Natural killer cell (primary cell): ENCODE data around the gene F12. TPM values are rescaled to one million over a fixed set of nuclear protein-coding genes. Genes with fewer than 3 reads are reported as not detected.

Experiments used
- ATAC-seq, 3 donors: fragments of 150-1000 bp in 2 of 3; fragments of 200-7000 bp in 1 of 3; cut with Tn5 transposase; 1 replicate in 1 of 3; 2 replicates in 2 of 3; pipeline ENCODE4 v1.10.0; 2021; ENCODE audit warnings: mild to moderate bottlenecking in 2 of 3, moderate library complexity in 2 of 3
- DNase-seq, 2 donors: peaks; one replicate each; pipeline versions ENCODE4 v3.0.0 to v3.0.0-alpha.2; 2013 to 2021; ENCODE audit warnings: mixed read lengths in 1 of 2
- H3K27ac ChIP-seq: one replicate; pipeline ENCODE4 v1.5.1; 2013; ENCODE audit warnings: mild to moderate bottlenecking, low read length
- H3K27me3 ChIP-seq: one replicate; pipeline ENCODE4 v1.6.1; 2013; ENCODE audit warnings: low read length; ENCODE audit not compliant: control insufficient read depth, insufficient read depth
- H3K36me3 ChIP-seq: one replicate; pipeline ENCODE4 v1.6.1; 2013; ENCODE audit warnings: low read length; ENCODE audit not compliant: control insufficient read depth, insufficient read depth
- H3K4me1 ChIP-seq: one replicate; pipeline ENCODE4 v1.6.1; 2013; ENCODE audit warnings: low read length; ENCODE audit not compliant: control insufficient read depth, insufficient read depth
- H3K4me3 ChIP-seq: one replicate; pipeline ENCODE4 v1.5.1; 2013; ENCODE audit warnings: low read length
- H3K9me3 ChIP-seq: one replicate; pipeline ENCODE4 v1.6.1; 2013; ENCODE audit warnings: low read length; ENCODE audit not compliant: control insufficient read depth, insufficient read depth
- H3K27ac Mint-ChIP-seq, 2 donors: one replicate each; pipeline ENCODE4 v1.8.0; 2022; ENCODE audit warnings: mild to moderate bottlenecking in 2 of 2, mixed read lengths in 2 of 2, moderate library complexity in 1 of 2
- H3K27me3 Mint-ChIP-seq, 2 donors: one replicate each; pipeline ENCODE4 v1.8.0; 2022; ENCODE audit warnings: low read depth in 2 of 2, mixed read lengths in 2 of 2
- H3K36me3 Mint-ChIP-seq: one replicate; pipeline ENCODE4 v1.8.0; 2022; ENCODE audit warnings: mixed read lengths
- H3K4me1 Mint-ChIP-seq, 2 donors: one replicate each; pipeline ENCODE4 v1.8.0; 2022; ENCODE audit warnings: mixed read lengths in 2 of 2
- H3K4me3 Mint-ChIP-seq: one replicate; pipeline ENCODE4 v1.8.0; 2022; ENCODE audit warnings: mild to moderate bottlenecking, moderate library complexity, mixed read lengths
- H3K9me3 Mint-ChIP-seq, 2 donors: one replicate each; pipeline ENCODE4 v1.8.0; 2022; ENCODE audit warnings: mixed read lengths in 2 of 2
- WGBS: methylation state at CpG from one replicate; pipeline ENCODE4 v1.1.7; 2013; ENCODE audit warnings: missing lambda C conversion rate; ENCODE audit not compliant: insufficient coverage; 5-methylcytosine and 5-hydroxymethylcytosine counted together
- intact Hi-C: fragments of 100-400 bp; cut with micrococcal nuclease; formaldehyde crosslinking; loops from one replicate; pipeline ENCODE4 v1.14.2; 2022
- total RNA-seq, 4 donors: library from RNA; stranded (reverse); fragments of 120-200 nt in 1 of 4; gene quantifications; one replicate each; pipeline versions ENCODE4 v1.2.3 to v1.2.4, GENCODE V29; 2013 to 2022
- TF ChIP-seq, protein P1 (sequence below): fragments of 200-600 bp; IDR thresholded peaks from one replicate; pipeline ENCODE4 v1.8.0; 2022; ENCODE audit warnings: antibody characterized with exemption

F12 gene
- total RNA-seq, 3 donors from 2014 or later (not counting 1 experiment from before 2014, with no cell fraction given), result 0.66 to 1.7 (median 0.93) TPM

DNA sequence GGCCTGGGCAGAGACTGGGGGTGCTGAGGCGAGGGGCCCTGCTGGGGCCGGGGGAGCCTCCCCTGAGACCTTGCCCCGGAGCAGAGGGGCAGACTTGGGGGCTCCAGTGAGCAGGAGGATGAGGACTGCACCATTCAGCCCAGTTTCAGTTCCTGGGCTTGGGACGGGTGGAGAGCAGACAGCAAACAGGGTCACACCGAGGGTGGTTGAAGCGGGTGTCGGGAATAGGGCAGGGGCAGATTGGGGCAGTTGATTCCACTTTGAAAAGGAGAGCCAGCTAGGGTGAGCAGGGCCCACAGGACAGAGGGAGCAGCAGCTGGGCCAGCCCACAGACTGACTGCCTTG is 21.6 kb upstream of the F12 start:
- Mint-ChIP-seq H3K27ac (peak overlapping the region; percentile 94 to 99), H3K4me3 (peak overlapping the region; percentile 83), H3K4me1 (peaks cover 54 to 78% of the 10 kb centered on the region in 2 donors), H3K27me3 (no peaks in the 10 kb centered on the region), H3K9me3 (no peaks in the 10 kb centered on the region), H3K36me3 (no peaks in the 10 kb centered on the region)
- H3K4me1 ChIP-seq, result peaks cover 90% of the 10 kb centered on the region
- H3K27me3 ChIP-seq, result no peaks in the 10 kb centered on the region
- DNase-seq (no peak), ATAC-seq (no peak)
- TF ChIP-seq, protein P1, sequence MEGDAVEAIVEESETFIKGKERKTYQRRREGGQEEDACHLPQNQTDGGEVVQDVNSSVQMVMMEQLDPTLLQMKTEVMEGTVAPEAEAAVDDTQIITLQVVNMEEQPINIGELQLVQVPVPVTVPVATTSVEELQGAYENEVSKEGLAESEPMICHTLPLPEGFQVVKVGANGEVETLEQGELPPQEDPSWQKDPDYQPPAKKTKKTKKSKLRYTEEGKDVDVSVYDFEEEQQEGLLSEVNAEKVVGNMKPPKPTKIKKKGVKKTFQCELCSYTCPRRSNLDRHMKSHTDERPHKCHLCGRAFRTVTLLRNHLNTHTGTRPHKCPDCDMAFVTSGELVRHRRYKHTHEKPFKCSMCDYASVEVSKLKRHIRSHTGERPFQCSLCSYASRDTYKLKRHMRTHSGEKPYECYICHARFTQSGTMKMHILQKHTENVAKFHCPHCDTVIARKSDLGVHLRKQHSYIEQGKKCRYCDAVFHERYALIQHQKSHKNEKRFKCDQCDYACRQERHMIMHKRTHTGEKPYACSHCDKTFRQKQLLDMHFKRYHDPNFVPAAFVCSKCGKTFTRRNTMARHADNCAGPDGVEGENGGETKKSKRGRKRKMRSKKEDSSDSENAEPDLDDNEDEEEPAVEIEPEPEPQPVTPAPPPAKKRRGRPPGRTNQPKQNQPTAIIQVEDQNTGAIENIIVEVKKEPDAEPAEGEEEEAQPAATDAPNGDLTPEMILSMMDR, result no peak
- peak overlapping the region; percentile 93 for H3K27ac ChIP-seq
- WGBS, result 45% methylated on average over 7 of the region's 7 CpGs
- no peaks in the 10 kb centered on the region for H3K9me3 ChIP-seq
- intact Hi-C loops, result no loop called here
- H3K4me3 ChIP-seq, result no peak overlapping the region
- peaks cover 58% of the 10 kb centered on the region for H3K36me3 ChIP-seq

DNA sequence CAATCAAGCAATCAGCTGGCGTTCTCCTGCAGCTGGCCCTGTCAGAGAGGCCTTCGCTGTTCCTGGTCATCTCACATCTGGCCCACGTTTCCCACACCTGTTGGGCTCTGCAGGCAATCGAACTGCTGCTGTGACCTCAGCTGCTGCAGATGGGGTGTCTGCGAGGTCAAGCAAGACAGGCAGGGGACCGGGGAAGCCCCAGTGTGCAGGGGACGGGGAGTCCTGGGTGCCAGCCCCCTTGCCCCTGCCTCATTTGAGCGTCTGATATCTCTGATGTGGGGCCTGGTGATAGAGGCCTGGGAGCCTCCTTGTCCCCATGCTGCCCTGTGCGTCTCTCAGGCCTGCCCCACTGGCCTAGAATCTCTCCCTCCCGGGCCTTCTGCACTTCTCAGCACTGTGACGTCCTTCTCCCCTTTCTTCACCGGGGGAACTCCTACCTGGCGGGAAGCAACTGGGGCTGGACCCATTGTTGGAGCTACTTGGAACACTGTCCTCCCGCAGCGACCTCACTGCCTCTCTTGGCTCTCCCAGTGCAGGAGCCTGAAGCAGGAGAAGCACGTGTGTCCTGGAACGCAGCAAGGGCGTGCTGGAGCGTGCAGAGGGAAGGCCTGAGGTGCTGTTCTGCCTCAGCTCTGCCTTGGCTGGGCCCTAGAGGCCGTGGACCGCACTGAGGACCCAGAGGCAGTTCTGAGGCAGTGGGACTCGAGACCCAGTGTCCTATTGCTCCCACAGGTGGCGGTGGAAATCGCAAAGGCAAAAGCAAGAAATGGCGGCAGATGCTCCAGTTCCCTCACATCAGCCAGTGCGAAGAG is 21.0 kb upstream of the F12 start:
- peak in 1 of 2 donors; percentile 45 for DNase-seq
- intact Hi-C loops, result no loop called here
- no peaks in the 10 kb centered on the region for H3K9me3 Mint-ChIP-seq

DNA sequence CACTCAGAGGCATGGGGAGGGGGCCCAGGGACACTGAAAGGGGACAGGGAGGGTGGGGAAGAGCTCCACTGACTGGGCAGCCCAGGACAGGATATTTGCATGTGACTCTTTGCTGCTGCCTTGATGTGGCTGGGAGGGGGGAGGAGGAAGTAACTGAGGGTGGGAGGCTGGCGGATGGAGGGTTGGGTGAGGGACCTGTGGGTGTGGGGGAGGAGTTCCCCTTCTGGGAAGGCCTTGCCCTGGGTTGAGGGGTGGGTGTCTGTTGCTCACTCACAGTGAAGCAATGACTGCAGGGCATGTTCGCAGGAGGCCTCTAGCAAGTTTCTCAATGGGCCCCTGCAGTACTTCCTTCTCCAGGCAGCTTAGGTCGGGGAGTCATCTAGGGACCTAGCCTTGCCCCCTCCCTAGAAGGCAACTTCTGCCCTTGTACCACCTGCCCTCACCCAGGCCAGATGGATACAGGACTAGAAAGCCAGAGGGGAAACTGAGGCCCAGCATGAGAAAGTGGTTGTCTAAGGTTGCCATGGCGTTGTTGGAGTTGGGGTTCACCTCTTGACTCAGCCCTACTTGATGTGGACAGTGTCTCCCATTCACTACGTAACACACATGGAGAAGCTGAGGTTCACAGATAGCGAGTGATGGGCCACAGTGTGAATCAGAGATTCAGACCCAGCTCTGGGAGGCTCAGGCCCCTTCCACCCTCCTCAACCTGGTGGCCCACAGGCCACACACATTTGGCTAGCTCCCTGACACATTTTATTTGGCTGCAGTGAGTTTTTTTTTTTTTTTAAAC is 20.1 kb upstream of the F12 start:
- intact Hi-C loops, result loop anchor here (1.0 kb wide), 1 partner anchor 17 kb away; the partner anchor contains the start of gene PRR7
- Histone ChIP-seq H3K27ac (peak overlapping the region; percentile 93), H3K9me3 (no peaks in the 10 kb centered on the region), H3K4me1 (peaks cover 87% of the 10 kb centered on the region), H3K27me3 (no peaks in the 10 kb centered on the region), H3K36me3 (peaks cover 43% of the 10 kb centered on the region), H3K4me3 (peak overlapping the region; percentile 71)
- TF ChIP-seq, protein P1, result no peak
- Mint-ChIP-seq H3K9me3 (no peaks in the 10 kb centered on the region), H3K4me3 (peak overlapping the region; percentile 90), H3K4me1 (peaks cover 68 to 87% of the 10 kb centered on the region in 2 donors), H3K36me3 (no peaks in the 10 kb centered on the region), H3K27me3 (no peaks in the 10 kb centered on the region), H3K27ac (peak overlapping the region; percentile 94 to 99)
- DNase-seq (peak; percentile 73 to 92), ATAC-seq (peak; percentile 31 to 51 (median 39))
- WGBS, result 13% methylated on average over 6 of the region's 6 CpGs

More for the DNA sequence above, 21.0 kb upstream of the F12 start:
- ATAC-seq, result no peak
- Histone ChIP-seq H3K9me3 (no peaks in the 10 kb centered on the region), H3K27ac (peak overlapping the region; percentile 93), H3K27me3 (no peaks in the 10 kb centered on the region), H3K4me3 (no peak overlapping the region), H3K4me1 (peaks cover 90% of the 10 kb centered on the region), H3K36me3 (peaks cover 52% of the 10 kb centered on the region)
- Mint-ChIP-seq H3K36me3 (no peaks in the 10 kb centered on the region), H3K4me3 (peak overlapping the region; percentile 90), H3K27me3 (no peaks in the 10 kb centered on the region), H3K4me1 (peaks cover 60 to 84% of the 10 kb centered on the region in 2 donors), H3K27ac (peak overlapping the region; percentile 94 to 99)
- WGBS, result 62% methylated on average over 26 of the region's 26 CpGs
- TF ChIP-seq, protein P1, result no peak
